Heart left ventricle (tissue), 16 donors: ENCODE measurements around the gene METTL21C. TPM values are rescaled to one million over a fixed set of nuclear protein-coding genes. Genes with fewer than 3 reads are reported as not detected.

Source experiments
- ATAC-seq, 4 donors: fragments of 200-7000 bp; cut with Tn5 transposase; one replicate each; pipeline ENCODE4 v1.9.1; 2020 to 2022; ENCODE audit warnings: moderate library complexity in 4 of 4, mild to moderate bottlenecking in 3 of 4, moderate number of reproducible peaks in 1 of 4
- DNase-seq, 5 donors: peaks; one replicate each; pipeline ENCODE4 v3.0.0-alpha.2; 2020
- H3K27ac ChIP-seq, 12 donors: fragments of 200-600 bp; sonication (generic) in 4 of 12; one replicate each; pipeline versions ENCODE4 v1.5.0 to v1.8.0; 2016 to 2022; ENCODE audit warnings: mild to moderate bottlenecking in 2 of 12
- H3K27me3 ChIP-seq, 9 donors: fragments of 200-600 bp; sonication (generic) in 2 of 9; one replicate each; pipeline versions ENCODE4 v1.5.1 to v1.8.0; 2016 to 2022; ENCODE audit warnings: mild to moderate bottlenecking in 3 of 9
- H3K36me3 ChIP-seq, 9 donors: fragments of 200-600 bp; sonication (generic) in 2 of 9; one replicate each; pipeline versions ENCODE4 v1.5.0 to v1.8.0; 2018 to 2022; ENCODE audit warnings: mild to moderate bottlenecking in 2 of 9
- H3K4me1 ChIP-seq, 12 donors: fragments of 200-600 bp; sonication (generic) in 4 of 12; one replicate each; pipeline versions ENCODE4 v1.5.0 to v1.8.0; 2016 to 2022; ENCODE audit warnings: mild to moderate bottlenecking in 3 of 12
- H3K4me3 ChIP-seq, 12 donors: fragments of 200-600 bp; sonication (generic) in 4 of 12; one replicate each; pipeline versions ENCODE4 v1.5.0 to v1.8.0; 2017 to 2022; ENCODE audit warnings: mild to moderate bottlenecking in 9 of 12, moderate library complexity in 4 of 12
- H3K9me3 ChIP-seq, 12 donors: fragments of 200-600 bp; sonication (generic) in 4 of 12; one replicate each; pipeline versions ENCODE4 v1.5.0 to v1.8.0; 2016 to 2022; ENCODE audit warnings: mild to moderate bottlenecking in 1 of 12
- POLR2A ChIP-seq, 2 donors: fragments of 450-650 bp; IDR thresholded peaks; one replicate each; pipeline ENCODE4 v1.6.1; 2017; ENCODE audit warnings: antibody characterized with exemption in 2 of 2, mild to moderate bottlenecking in 2 of 2, moderate library complexity in 2 of 2
- WGBS, 4 donors: extraction: QIAGEN DNeasy Blood & Tissue Kit in 2 of 4; methylation state at CpG; one replicate each; pipeline versions ENCODE4 v1.1.5 to v1.1.7; 2013 to 2018; 5-methylcytosine and 5-hydroxymethylcytosine counted together
- intact Hi-C, 10 donors: fragments of 100-400 bp; cut with DNase I; formaldehyde crosslinking; loops; one replicate each; pipeline versions ENCODE4 v1.11.1 to v1.14.2; 2022
- polyA plus RNA-seq, 2 donors: library from polyadenylated mRNA; stranded (reverse); fragments of 200-250 nt; gene quantifications; one replicate each; pipeline ENCODE4 v1.2.3, GENCODE V29; 2013
- total RNA-seq, 9 donors: library from RNA; depleted of rRNA in 2 of 9; stranded (reverse); fragments of >200 nt in 2 of 9; fragmentation: NEBNext Ultra II Directional in 3 of 9; extraction: Animal tissue kit (Norgen Biotek cat#: 25700) in 3 of 9; gene quantifications; one replicate each; pipeline versions ENCODE4 v1.1.0 to v1.2.4, GENCODE V29; 2016 to 2023
- TF ChIP-seq, protein P1 (sequence below), 12 donors: fragments of 200-600 bp; sonication (generic) in 4 of 12; IDR thresholded peaks; one replicate each; pipeline versions ENCODE4 v1.5.0 to v1.8.0; 2018 to 2022; ENCODE audit warnings: antibody characterized with exemption in 12 of 12, mild to moderate bottlenecking in 5 of 12
- donor health status: ischemic (EF 13 %, LVEDD 7.1; RV severe dilation, severe dysfunction).
- donor health status: healthy with polysubstance abuse.
- donor health status: DM: no; HTN: yes; CAD: no.
- donor health status: DM: no; HTN: no; CAD: no.
- donor health status: ischemic (EF 25% LVEDD 6.9; RV normal size, moderate dysfunction).
- donor health status: ischemic (EF 25% LVEDD 5.7; RV mildly dilated, moderate dysfunction).
- donor health status: healthy.
- donor health status: DM: yes; HTN: yes; CAD: no.
- donor health status: ischemic (EF 35%, LVEDD 5.7; RV mildly dilated, moderate dysfunction).
- donor health status: nonischemic (EF 11% LVEDD 7.7; RV severe dilation, severe dysfunction).
- donor health status: DM: yes; HTN: yes; CAD: no.
- donor health status: PGD.
- donor health status: ischemic (EF 29% LVEDD 5.4; RV normal size, mild dysfunction).
- donor health status: nonischemic (EF 23%, LVEDD 6.1; RV moderate dilation, normal function).

METTL21C gene
- total and polyA plus RNA-seq, 11 donors, result not detected

DNA sequence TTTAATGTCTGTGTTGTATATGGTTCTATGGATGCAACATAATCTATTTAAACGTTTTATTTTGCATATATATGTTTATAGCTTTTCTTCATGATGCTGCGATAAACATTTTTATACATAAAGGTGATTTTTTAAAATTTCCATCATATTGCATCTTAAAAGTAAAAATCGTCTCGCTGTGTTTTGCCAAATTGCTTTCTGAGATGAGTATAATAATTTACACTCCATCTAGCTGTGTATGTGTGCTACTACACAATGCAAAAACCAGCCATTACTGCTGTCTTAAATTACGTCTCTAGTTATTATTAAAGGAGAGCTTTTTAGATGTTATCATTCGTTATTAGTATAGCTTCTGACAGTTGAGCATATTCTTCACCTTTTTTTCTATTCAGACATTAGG, 37.2 kb downstream of the METTL21C start:
- no peak for ATAC-seq
- H3K4me3 ChIP-seq, result no peak overlapping the region
- peaks cover 0 to 87% (median 77%) of the 10 kb centered on the region in 9 donors for H3K36me3 ChIP-seq
- H3K27me3 ChIP-seq, result no peaks in the 10 kb centered on the region
- no peak for TF ChIP-seq POLR2A (IDR thresholded peaks at IDR 0.05)
- TF ChIP-seq, protein P1, sequence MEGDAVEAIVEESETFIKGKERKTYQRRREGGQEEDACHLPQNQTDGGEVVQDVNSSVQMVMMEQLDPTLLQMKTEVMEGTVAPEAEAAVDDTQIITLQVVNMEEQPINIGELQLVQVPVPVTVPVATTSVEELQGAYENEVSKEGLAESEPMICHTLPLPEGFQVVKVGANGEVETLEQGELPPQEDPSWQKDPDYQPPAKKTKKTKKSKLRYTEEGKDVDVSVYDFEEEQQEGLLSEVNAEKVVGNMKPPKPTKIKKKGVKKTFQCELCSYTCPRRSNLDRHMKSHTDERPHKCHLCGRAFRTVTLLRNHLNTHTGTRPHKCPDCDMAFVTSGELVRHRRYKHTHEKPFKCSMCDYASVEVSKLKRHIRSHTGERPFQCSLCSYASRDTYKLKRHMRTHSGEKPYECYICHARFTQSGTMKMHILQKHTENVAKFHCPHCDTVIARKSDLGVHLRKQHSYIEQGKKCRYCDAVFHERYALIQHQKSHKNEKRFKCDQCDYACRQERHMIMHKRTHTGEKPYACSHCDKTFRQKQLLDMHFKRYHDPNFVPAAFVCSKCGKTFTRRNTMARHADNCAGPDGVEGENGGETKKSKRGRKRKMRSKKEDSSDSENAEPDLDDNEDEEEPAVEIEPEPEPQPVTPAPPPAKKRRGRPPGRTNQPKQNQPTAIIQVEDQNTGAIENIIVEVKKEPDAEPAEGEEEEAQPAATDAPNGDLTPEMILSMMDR (IDR thresholded peaks at IDR 0.05), result peak in 5 of 12 donors; percentile 10 to 36 (median 24)
- 76 to 91% (median 81%) methylated on average over 6 of the region's 6 CpGs for WGBS, 4 donors
- peaks cover 0 to 8% (median 0%) of the 10 kb centered on the region in 12 donors for H3K9me3 ChIP-seq
- peaks cover 0 to 2% (median 0%) of the 10 kb centered on the region in 12 donors for H3K4me1 ChIP-seq
- intact Hi-C loops, result loop anchor here in 2 of 10 donors (5.0 to 10.0 kb wide), 2 partner anchors 40 to 187 kb away; partner anchors contain the start of gene ERCC5 (in 1 of the 2)
- no peak for DNase-seq
- H3K27ac ChIP-seq, result no peak overlapping the region

DNA sequence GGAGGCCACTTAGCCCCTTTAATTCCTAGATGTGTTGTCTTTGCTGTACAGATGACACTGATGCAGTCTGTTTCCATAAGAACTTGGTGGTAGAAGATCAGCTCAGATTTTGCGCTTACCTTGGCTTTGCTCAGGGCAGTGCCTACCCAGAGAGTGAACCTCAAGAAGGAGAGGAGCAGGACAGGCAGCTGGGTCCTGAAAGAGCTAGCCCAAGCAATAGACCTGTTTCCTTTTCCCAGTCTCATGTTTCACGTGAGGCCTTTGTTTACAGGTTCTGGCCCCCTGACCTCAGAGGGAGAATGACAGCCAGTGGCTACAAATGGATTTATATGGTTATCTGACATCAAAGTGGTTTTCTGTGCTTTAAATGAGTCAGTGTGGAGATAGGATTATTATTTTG, 40.1 kb downstream of the METTL21C start:
- H3K36me3 ChIP-seq, result peaks cover 0 to 90% (median 86%) of the 10 kb centered on the region in 9 donors
- 46 to 90% (median 65%) methylated on average over 2 of the region's 2 CpGs for WGBS, 4 donors

DNA sequence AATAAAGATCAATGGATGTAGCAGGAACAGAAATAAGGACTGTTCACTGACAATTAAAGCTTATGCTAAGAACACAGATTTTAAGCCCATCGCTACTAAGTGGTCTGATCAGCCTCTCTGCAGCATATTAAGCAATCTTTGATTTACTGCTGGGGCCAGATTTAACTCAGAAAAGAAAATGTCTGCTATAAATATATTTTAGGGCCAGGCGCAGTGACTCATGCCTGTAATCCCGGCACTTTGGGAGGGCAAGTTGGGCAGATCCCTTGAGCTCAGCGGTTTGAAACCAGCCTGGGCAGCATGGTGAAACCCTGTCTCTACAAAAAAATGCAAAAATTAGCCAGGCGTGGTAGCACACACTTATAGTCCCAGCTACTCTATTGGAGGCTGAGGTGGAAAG, 43.0 kb downstream of the METTL21C start:
- DNase-seq (no peak), ATAC-seq (no peak)
- peaks cover 0 to 3% (median 0%) of the 10 kb centered on the region in 12 donors for H3K4me1 ChIP-seq
- TF ChIP-seq, protein P1 (IDR thresholded peaks at IDR 0.05), result no peak
- TF ChIP-seq POLR2A (IDR thresholded peaks at IDR 0.05), result no peak
- WGBS, 4 donors, result 90 to 95% (median 92%) methylated on average over 5 of the region's 5 CpGs
- no peaks in the 10 kb centered on the region for H3K27me3 ChIP-seq
- H3K4me3 ChIP-seq, result no peak overlapping the region
- H3K36me3 ChIP-seq, result peaks cover 0 to 94% (median 88%) of the 10 kb centered on the region in 9 donors
- H3K27ac ChIP-seq, result no peak overlapping the region
- intact Hi-C loops, result loop anchor here in 1 of 10 donors (10.0 kb wide), 1 partner anchor 193 kb away; the partner anchor contains the start of gene ERCC5
- no peaks in the 10 kb centered on the region for H3K9me3 ChIP-seq

More for the DNA sequence above, 40.1 kb downstream of the METTL21C start:
- Histone ChIP-seq H3K4me1 (peaks cover 0 to 3% (median 0%) of the 10 kb centered on the region in 12 donors), H3K27ac (no peak overlapping the region), H3K4me3 (no peak overlapping the region), H3K9me3 (peaks cover 0 to 8% (median 0%) of the 10 kb centered on the region in 12 donors), H3K27me3 (no peaks in the 10 kb centered on the region)
- DNase-seq (no peak), ATAC-seq (no peak)
- TF ChIP-seq POLR2A (IDR thresholded peaks at IDR 0.05), result no peak
- TF ChIP-seq, protein P1 (IDR thresholded peaks at IDR 0.05), result no peak
- intact Hi-C loops, result loop anchor here in 2 of 10 donors (5.0 to 10.0 kb wide), 2 partner anchors 37 to 190 kb away; partner anchors contain the start of gene ERCC5 (in 1 of the 2)

DNA sequence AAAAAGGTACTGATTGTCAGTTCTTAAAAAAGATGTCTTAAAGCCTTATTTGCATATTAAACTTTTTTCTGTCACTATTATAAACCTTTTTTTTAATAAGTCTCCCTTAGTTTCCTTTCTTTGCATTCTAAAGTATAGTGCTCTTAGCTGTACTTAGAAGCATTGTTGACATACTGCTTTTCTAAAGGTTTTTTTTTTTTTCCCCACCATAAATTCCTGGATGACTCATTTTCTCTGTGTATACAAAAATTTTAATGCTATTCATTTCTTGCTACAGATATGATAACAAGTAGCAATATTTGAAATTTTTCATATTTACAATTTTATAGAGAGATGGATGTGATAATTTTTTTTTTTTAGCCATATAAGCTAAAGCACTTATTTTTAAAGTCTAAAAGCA, 43.5 kb downstream of the METTL21C start:
- ATAC-seq (no peak), DNase-seq (no peak)
- intact Hi-C loops, result loop anchor here in 1 of 10 donors (10.0 kb wide), 1 partner anchor 193 kb away; the partner anchor contains the start of gene ERCC5
- TF ChIP-seq, protein P1 (IDR thresholded peaks at IDR 0.05), result no peak
- H3K27me3 ChIP-seq, result no peaks in the 10 kb centered on the region
- peaks cover 0 to 3% (median 0%) of the 10 kb centered on the region in 12 donors for H3K4me1 ChIP-seq
- peaks cover 0 to 94% (median 88%) of the 10 kb centered on the region in 9 donors for H3K36me3 ChIP-seq
- no peak overlapping the region for H3K27ac ChIP-seq
- H3K4me3 ChIP-seq, result no peak overlapping the region
- H3K9me3 ChIP-seq, result no peaks in the 10 kb centered on the region
